Aorta (tissue), 5 donors: ENCODE measurements around the gene WAPL. TPM values are rescaled to one million over a fixed set of nuclear protein-coding genes. Genes with fewer than 3 reads are reported as not detected.

Source experiments
- ATAC-seq: fragments of 200-7000 bp; cut with Tn5 transposase; one replicate; pipeline ENCODE4 v1.9.1; 2022; ENCODE audit warnings: moderate library complexity; ENCODE audit not compliant: low FRiP score
- DNase-seq, 2 donors: peaks; one replicate each; pipeline ENCODE4 v3.0.0-alpha.2; 2020
- H3K27ac ChIP-seq, 2 donors: one replicate each; pipeline ENCODE4 v1.5.1; 2013; ENCODE audit warnings: low read length in 2 of 2, mild to moderate bottlenecking in 2 of 2, moderate library complexity in 2 of 2, control low read depth in 1 of 2, inconsistent platforms in 1 of 2, low read depth in 1 of 2
- H3K27me3 ChIP-seq, 2 donors: one replicate each; pipeline ENCODE4 v1.6.1; 2013; ENCODE audit warnings: control low read depth in 1 of 2, low read length in 1 of 2, mild to moderate bottlenecking in 1 of 2, moderate library complexity in 1 of 2; ENCODE audit not compliant: insufficient read depth in 2 of 2, control insufficient read depth in 1 of 2
- H3K36me3 ChIP-seq, 2 donors: one replicate each; pipeline ENCODE4 v1.6.1; 2013; ENCODE audit warnings: control low read depth in 1 of 2, low read length in 1 of 2, mild to moderate bottlenecking in 1 of 2; ENCODE audit not compliant: insufficient read depth in 2 of 2, control insufficient read depth in 1 of 2
- H3K4me1 ChIP-seq, 2 donors: one replicate each; pipeline ENCODE4 v1.6.1; 2013; ENCODE audit warnings: low read length in 2 of 2, control low read depth in 1 of 2, mild to moderate bottlenecking in 1 of 2, moderate library complexity in 1 of 2; ENCODE audit not compliant: insufficient read depth in 2 of 2, control insufficient read depth in 1 of 2
- H3K4me3 ChIP-seq, 2 donors: one replicate each; pipeline ENCODE4 v1.5.1; 2013; ENCODE audit warnings: low read length in 2 of 2, control low read depth in 1 of 2, mild to moderate bottlenecking in 1 of 2
- H3K9me3 ChIP-seq: one replicate; pipeline ENCODE4 v1.6.1; 2013; ENCODE audit warnings: mild to moderate bottlenecking, low read length; ENCODE audit not compliant: control insufficient read depth
- WGBS, 2 donors: extraction: QIAGEN DNeasy Blood & Tissue Kit; methylation state at CpG; one replicate each; pipeline ENCODE4 v1.1.7; 2013; 5-methylcytosine and 5-hydroxymethylcytosine counted together
- intact Hi-C, 2 donors: fragments of 100-400 bp; cut with DNase I; formaldehyde crosslinking; loops; one replicate each; pipeline versions ENCODE4 v1.14.2 to v1.15.0; 2022
- polyA plus RNA-seq, 2 donors: library from polyadenylated mRNA; stranded (reverse); fragments of 200-250 nt; gene quantifications; one replicate each; pipeline ENCODE4 v1.2.3, GENCODE V29; 2013
- total RNA-seq, 2 donors: library from RNA; stranded (reverse); fragmentation: NEBNext Ultra II Directional; extraction: Animal tissue kit (Norgen Biotek cat#: 25700); gene quantifications; one replicate each; pipeline ENCODE4 v1.2.1, GENCODE V29; 2021
- donor health status: healthy with polysubstance abuse.
- donor health status: Bipolar disorder and iron deficiency.
- donor health status: DM: no; HTN: no; CAD: no.
- donor health status: DM: no; HTN: no; CAD: no.
- donor health status: DM: yes; HTN: yes; CAD: no.

Gene WAPL
- total and polyA plus RNA-seq, 4 donors, result 13.2 to 37.3 (median 24.1) TPM

DNA sequence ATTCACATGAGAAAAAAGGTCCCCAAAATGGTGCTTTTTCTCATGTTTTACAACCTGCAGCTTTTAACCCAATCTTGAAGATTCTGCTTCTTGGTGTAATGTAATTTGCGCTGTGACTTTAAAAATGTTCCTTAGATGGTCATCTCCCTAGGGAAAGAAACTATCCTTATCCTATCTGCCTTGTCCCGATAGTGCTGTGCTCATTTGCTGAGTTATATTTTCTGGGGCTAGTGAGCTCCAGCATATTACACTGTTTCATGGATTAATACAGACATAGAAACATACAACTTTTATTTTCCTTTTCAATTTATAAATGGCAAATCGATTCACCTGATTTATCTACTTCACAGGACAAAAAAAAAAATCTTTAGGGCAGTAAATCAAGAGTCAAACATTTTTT, 2.8 kb downstream of the WAPL start:
- no peaks in the 10 kb centered on the region for H3K27me3 ChIP-seq
- 53 to 59% methylated on average over 3 of the region's 3 CpGs for WGBS, 2 donors
- no peak overlapping the region for H3K27ac ChIP-seq
- H3K4me1 ChIP-seq, result no peaks in the 10 kb centered on the region
- no peak for ATAC-seq
- H3K9me3 ChIP-seq, result no peaks in the 10 kb centered on the region
- H3K36me3 ChIP-seq, result peaks cover 0 to 2% of the 10 kb centered on the region in 2 donors
- DNase-seq, result no peak
- no peak overlapping the region for H3K4me3 ChIP-seq
- intact Hi-C loops, result no loop called here

DNA sequence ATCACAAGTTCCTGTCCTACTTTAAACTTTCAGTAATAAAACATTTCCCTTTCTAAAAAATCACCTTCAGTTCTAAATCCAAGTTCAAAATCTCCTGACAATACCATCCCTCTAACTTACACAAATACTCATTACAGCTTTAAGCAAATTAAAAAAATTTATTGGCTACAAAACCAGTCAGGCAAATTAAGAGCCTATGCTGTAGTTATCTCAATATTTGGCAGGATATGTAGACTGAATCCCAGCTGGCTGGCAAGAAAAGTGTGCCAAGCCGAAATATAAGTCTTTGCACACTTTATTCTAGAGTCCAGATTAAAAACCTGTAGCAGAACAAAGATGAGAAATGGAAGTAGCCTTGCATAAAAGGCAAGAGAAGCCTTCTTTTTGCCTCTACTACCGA, 9.5 kb downstream of the WAPL start:
- H3K36me3 ChIP-seq, result peaks cover 0 to 2% of the 10 kb centered on the region in 2 donors
- no peaks in the 10 kb centered on the region for H3K27me3 ChIP-seq
- DNase-seq (no peak), ATAC-seq (no peak)
- H3K9me3 ChIP-seq, result no peaks in the 10 kb centered on the region
- no peak overlapping the region for H3K27ac ChIP-seq
- WGBS, 2 donors, result 17 to 19% methylated on average over 2 of the region's 2 CpGs
- H3K4me3 ChIP-seq, result no peak overlapping the region
- H3K4me1 ChIP-seq, result peaks cover 0 to 3% of the 10 kb centered on the region in 2 donors
- intact Hi-C loops, result no loop called here

DNA sequence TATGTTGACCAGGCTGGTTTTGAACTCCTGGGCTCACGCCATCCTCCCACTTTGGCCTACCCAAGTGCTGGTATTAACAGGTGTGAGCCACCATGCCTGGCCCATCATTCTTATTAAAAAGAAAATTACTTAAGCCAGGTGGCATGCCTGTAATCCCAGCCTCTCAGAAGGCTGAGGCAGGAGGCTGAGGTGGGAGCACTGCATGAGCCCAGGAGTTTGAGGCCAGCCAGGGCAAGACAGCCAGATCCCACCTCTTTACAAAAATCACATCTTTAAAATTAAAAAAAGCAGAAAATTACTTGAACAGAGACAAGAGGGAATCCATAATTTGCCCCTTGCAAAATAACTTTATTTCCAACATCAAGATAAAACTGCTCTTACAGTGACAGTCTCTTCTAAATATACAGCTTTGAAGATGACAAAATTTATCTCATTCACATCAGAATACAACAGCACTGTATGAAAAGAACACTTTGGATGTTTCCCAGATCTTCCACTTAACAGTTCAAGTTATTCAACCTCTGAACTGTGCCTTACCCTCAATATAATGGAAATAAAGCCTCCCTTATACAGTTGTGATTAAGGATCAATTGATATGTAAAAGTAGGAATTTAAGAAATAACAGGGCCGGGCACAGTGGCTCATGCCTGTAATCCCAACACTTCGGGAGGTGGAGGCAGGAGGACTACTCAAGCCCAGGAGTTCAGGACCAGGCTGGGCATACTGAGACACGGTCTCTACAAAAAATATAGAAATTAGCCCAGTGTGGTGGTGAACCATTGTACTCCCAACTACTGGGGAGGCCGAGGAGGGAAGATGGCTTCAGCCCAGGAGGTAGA, 10.3 kb downstream of the WAPL start:
- peaks cover 1 to 3% of the 10 kb centered on the region in 2 donors for H3K4me1 ChIP-seq
- H3K27ac ChIP-seq, result no peak overlapping the region
- intact Hi-C loops, result no loop called here
- DNase-seq (no peak), ATAC-seq (no peak)
- no peaks in the 10 kb centered on the region for H3K9me3 ChIP-seq
- 86 to 94% methylated on average over 5 of the region's 5 CpGs for WGBS, 2 donors
- no peak overlapping the region for H3K4me3 ChIP-seq
- H3K36me3 ChIP-seq, result peaks cover 0 to 2% of the 10 kb centered on the region in 2 donors
- H3K27me3 ChIP-seq, result no peaks in the 10 kb centered on the region

DNA sequence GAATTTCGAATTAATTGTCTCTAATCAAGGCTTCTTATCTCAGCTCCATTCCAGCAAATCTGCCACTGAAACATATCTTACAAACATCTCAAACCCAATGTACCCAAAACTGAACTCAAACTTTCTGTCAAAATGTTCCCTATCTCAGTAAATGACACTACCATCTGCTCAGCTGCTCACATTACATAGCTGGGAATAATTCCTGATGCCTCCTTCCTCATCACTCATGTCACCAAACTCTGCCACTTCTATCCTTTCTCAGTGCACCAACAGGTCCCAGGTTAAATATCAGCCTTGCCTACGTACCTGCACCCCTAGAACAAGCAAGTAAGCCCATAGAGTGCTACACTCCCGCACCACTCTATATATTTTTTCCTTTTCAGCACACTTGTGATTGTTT, 12.4 kb downstream of the WAPL start:
- Histone ChIP-seq H3K4me1 (peaks cover 3 to 4% of the 10 kb centered on the region in 2 donors), H3K27me3 (no peaks in the 10 kb centered on the region), H3K9me3 (no peaks in the 10 kb centered on the region), H3K27ac (no peak overlapping the region), H3K36me3 (no peaks in the 10 kb centered on the region), H3K4me3 (no peak overlapping the region)
- intact Hi-C loops, result no loop called here
- ATAC-seq, result no peak
- 90 to 93% methylated on average over 3 of the region's 3 CpGs for whole genome bisulfite sequencing, 2 donors
- no peak for DNase-seq

DNA sequence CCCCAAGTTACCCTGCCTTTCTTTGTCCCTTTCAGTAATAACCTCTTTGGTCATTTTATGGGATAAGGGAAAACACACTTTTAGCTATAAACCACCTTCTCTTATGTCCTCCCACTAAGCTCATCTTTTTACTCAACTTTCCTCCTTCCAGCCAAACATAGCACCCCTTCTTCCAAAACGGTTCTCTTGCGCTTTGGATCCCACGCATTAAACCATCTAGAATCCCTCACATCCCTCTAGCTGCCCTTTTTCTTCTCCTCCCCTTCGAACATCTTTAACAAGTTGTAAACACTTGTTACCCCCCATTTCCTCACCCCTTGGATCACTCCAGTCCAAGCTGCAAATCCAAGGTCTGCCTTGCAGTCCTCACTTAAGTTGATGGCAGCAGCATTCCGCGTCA, 13.4 kb downstream of the WAPL start:
- H3K9me3 ChIP-seq, result no peaks in the 10 kb centered on the region
- DNase-seq, result no peak
- no peak for ATAC-seq
- H3K27me3 ChIP-seq, result no peaks in the 10 kb centered on the region
- H3K4me1 ChIP-seq, result peaks cover 3 to 4% of the 10 kb centered on the region in 2 donors
- H3K4me3 ChIP-seq, result no peak overlapping the region
- no peak overlapping the region for H3K27ac ChIP-seq
- intact Hi-C loops, result no loop called here
- 89 to 90% methylated on average over 6 of the region's 6 CpGs for WGBS, 2 donors
- H3K36me3 ChIP-seq, result no peaks in the 10 kb centered on the region

DNA sequence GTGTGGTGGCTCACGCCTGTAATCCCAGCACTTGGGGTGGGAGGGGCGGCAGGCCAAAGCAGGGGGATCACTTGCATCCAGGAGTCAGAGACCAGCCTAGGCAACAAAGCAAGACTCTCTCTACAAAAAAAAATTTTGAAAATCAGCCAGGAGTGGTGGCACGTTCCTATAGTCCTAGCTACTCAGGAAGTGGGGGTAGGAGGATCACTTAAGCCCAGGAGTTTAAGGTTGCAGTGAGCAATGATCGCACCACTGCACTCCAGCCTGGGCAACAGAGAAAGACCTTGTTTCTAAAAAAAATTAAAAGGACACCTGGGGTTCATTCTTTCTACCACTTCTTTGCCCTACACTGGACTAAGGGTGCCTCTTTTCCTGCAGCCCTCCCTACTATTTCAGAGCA, 15.1 kb downstream of the WAPL start:
- H3K4me1 ChIP-seq, result peaks cover 3 to 7% of the 10 kb centered on the region in 2 donors
- WGBS, 2 donors, result 63 to 66% methylated on average over 4 of the region's 4 CpGs
- intact Hi-C loops, result no loop called here
- DNase-seq (no peak), ATAC-seq (no peak)
- no peaks in the 10 kb centered on the region for H3K9me3 ChIP-seq
- no peak overlapping the region for H3K27ac ChIP-seq
- H3K4me3 ChIP-seq, result no peak overlapping the region
- no peaks in the 10 kb centered on the region for H3K36me3 ChIP-seq
- H3K27me3 ChIP-seq, result no peaks in the 10 kb centered on the region

DNA sequence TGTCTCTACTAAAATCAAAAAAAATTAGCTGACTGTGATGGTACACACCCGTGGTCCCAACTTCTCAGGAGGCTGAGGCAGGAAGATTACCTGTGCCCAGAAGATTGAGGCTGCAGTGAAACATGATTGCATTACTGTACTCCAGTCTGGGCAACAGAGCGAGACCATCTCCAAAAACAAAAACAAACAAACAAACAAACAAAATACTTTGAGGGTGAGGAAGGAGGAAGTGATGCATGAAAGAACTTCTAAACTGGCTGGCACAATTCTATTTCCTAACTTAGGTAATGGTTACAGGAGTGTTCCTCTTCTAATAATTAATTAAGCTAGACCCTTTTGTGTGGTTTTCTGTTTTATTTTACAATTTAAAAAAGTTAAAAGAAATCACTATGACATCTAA, 15.5 kb downstream of the WAPL start:
- Histone ChIP-seq H3K9me3 (no peaks in the 10 kb centered on the region), H3K4me3 (no peak overlapping the region), H3K36me3 (no peaks in the 10 kb centered on the region), H3K4me1 (peaks cover 3 to 8% of the 10 kb centered on the region in 2 donors), H3K27me3 (no peaks in the 10 kb centered on the region), H3K27ac (no peak overlapping the region)
- DNase-seq (no peak), ATAC-seq (no peak)
- 71 to 79% methylated on average over 2 of the region's 2 CpGs for WGBS, 2 donors
- intact Hi-C loops, result no loop called here

DNA sequence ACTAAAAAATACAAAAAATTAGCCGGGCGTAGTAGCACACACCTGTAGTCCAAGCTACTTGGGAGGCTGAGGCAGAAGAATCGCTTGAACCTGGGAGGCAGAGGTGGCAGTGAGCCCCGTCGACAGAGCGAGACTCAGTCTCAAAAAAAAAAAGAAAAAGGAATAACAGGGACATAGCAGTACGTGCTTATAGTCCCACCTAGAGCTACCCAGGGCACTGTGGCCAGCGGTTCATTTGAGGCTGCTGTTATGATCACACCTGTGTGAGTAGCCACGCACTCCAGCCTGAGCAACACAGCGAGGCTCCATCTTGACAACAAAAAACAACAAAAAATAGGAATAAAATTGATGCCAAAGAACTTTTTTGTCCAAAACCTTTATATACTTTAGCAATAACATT, 17.1 kb downstream of the WAPL start:
- Histone ChIP-seq H3K27me3 (no peaks in the 10 kb centered on the region), H3K27ac (no peak overlapping the region), H3K4me3 (no peak overlapping the region), H3K36me3 (peaks cover 0 to 3% of the 10 kb centered on the region in 2 donors), H3K9me3 (no peaks in the 10 kb centered on the region), H3K4me1 (peaks cover 0 to 8% of the 10 kb centered on the region in 2 donors)
- ATAC-seq, result no peak
- intact Hi-C loops, result no loop called here
- 87 to 88% methylated on average over 10 of the region's 10 CpGs for WGBS, 2 donors
- DNase-seq, result no peak

DNA sequence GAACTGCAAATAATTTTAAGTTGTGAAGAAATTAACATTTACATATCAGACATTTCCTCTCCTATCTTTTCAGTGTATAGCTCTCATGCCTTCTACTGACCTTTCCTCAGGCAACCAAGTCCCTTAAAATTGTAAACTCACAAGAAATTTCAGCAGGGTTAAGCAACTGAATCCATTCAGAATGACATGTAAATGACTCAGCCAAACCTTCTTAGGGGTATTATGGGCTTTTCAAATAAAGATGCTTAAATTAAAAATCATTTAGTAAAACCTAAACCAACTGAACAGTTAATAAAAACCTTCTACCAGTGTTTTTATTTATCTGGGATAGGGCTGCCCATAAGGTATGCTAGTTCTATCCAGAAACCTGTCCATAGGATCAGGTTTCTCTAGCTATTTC, 20.7 kb downstream of the WAPL start:
- Histone ChIP-seq H3K4me1 (peaks cover 0 to 10% of the 10 kb centered on the region in 2 donors), H3K4me3 (no peak overlapping the region), H3K9me3 (no peaks in the 10 kb centered on the region), H3K27me3 (no peaks in the 10 kb centered on the region), H3K36me3 (peaks cover 0 to 3% of the 10 kb centered on the region in 2 donors), H3K27ac (no peak overlapping the region)
- ATAC-seq, result no peak
- intact Hi-C loops, result no loop called here
- DNase-seq, result no peak
